Prostate gland (tissue), 2 donors: ENCODE measurements around the gene TREX2. TPM values are rescaled to one million over a fixed set of nuclear protein-coding genes. Genes with fewer than 3 reads are reported as not detected.

Experiments
- DNase-seq: peaks from one replicate; pipeline ENCODE4 v3.0.0-alpha.2; 2019; ENCODE audit warnings: low spot score
- H3K27ac ChIP-seq, 2 donors: fragments of 200-600 bp; sonication (generic); 2 replicates each; pipeline ENCODE4 v1.5.1; 2017 to 2019
- H3K27me3 ChIP-seq: fragments of 200-600 bp; sonication (generic); replicated peaks from 2 replicates; pipeline ENCODE4 v1.5.1; 2019; ENCODE audit not compliant: insufficient read depth
- H3K36me3 ChIP-seq, 2 donors: fragments of 200-600 bp; sonication (generic); 1 replicate in 1 of 2; 2 replicates in 1 of 2; pipeline versions ENCODE4 v1.5.1 to v1.8.1; 2017 to 2019
- H3K4me1 ChIP-seq: fragments of 200-600 bp; sonication (generic); replicated peaks from 2 replicates; pipeline ENCODE4 v1.5.1; 2019
- H3K4me3 ChIP-seq, 2 donors: fragments of 200-600 bp; sonication (generic); 2 replicates each; pipeline ENCODE4 v1.5.1; 2017 to 2019
- H3K9me3 ChIP-seq: fragments of 200-600 bp; sonication (generic); 2 replicates; pipeline ENCODE4 v1.5.1; 2017
- CTCF ChIP-seq, 4 experiments: fragments of 200-600 bp in 2 of 4; fragments of 450-650 bp in 2 of 4; sonication (generic) in 2 of 4; IDR thresholded peaks; 1 replicate in 3 of 4; 2 replicates in 1 of 4; pipeline ENCODE4 v1.5.1; 2016 to 2019; ENCODE audit warnings: antibody characterized with exemption in 4 of 4, mild to moderate bottlenecking in 2 of 4, moderate library complexity in 2 of 4
- POLR2A ChIP-seq: fragments of 450-650 bp; IDR thresholded peaks from one replicate; pipeline ENCODE4 v1.6.1; 2016; ENCODE audit warnings: antibody characterized with exemption, mild to moderate bottlenecking
- POLR2AphosphoS5 ChIP-seq: sonication (generic); formaldehyde crosslinking; IDR thresholded peaks from one replicate; pipeline ENCODE4 v1.6.1; 2017; ENCODE audit warnings: antibody characterized with exemption
- WGBS: methylation state at CpG from one replicate; pipeline ENCODE4 v1.1.5; 2018; 5-methylcytosine and 5-hydroxymethylcytosine counted together
- intact Hi-C: fragments of 100-400 bp; cut with DNase I; formaldehyde crosslinking; loops from one replicate; pipeline ENCODE4 v1.14.2; 2022
- total RNA-seq, 2 donors: library from RNA; depleted of rRNA; stranded (reverse); fragments of >200 nt; gene quantifications; one replicate each; pipeline ENCODE4 v1.1.0, GENCODE V29; 2016

TREX2 gene
- total RNA-seq, 2 donors from 2014 or later, result 5.8 to 6.3 TPM

DNA sequence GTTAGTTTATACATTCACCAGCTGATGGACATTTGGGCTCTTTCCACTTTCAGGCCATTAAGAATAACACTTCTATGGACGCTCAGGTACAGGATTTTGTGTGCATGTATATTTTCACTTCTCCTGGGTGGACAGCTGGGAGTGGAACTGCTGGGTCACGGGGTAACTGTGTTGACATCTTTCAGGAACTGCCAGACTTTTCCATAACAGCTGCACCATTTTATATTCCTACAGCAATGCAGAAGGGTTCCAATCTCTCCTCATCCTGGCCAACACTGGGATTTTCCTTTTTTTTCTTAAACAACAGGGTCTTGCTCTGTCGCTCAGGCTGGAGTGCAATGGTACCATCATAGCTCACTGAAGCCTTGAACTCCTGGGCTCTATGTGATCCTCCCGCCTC, 12.6 kb upstream of the TREX2 start:
- Histone ChIP-seq H3K27ac (no peak overlapping the region), H3K4me3 (no peak overlapping the region), H3K36me3 (no peaks in the 10 kb centered on the region), H3K9me3 (no peaks in the 10 kb centered on the region), H3K27me3 (no peaks in the 10 kb centered on the region), H3K4me1 (no peaks in the 10 kb centered on the region)
- intact Hi-C loops, result no loop called here
- WGBS, result 90% methylated on average over 4 of the region's 4 CpGs
- TF ChIP-seq CTCF (IDR thresholded peaks at IDR 0.05) (no peak), POLR2A (no peak)
- DNase-seq, result no peak

- Histone ChIP-seq H3K27me3 (no peaks in the 10 kb centered on the region), H3K9me3 (no peaks in the 10 kb centered on the region), H3K4me1 (no peaks in the 10 kb centered on the region), H3K4me3 (no peak overlapping the region), H3K27ac (no peak overlapping the region), H3K36me3 (no peaks in the 10 kb centered on the region)
- 75% methylated on average over 14 of the region's 17 CpGs for WGBS
- no peak for TF ChIP-seq POLR2AphosphoS5
- intact Hi-C loops, result no loop called here
- no peak for DNase-seq
Observed at GRCh38 chrX:153457827-153458466, 12.1 kb upstream of the TREX2 start.

DNA sequence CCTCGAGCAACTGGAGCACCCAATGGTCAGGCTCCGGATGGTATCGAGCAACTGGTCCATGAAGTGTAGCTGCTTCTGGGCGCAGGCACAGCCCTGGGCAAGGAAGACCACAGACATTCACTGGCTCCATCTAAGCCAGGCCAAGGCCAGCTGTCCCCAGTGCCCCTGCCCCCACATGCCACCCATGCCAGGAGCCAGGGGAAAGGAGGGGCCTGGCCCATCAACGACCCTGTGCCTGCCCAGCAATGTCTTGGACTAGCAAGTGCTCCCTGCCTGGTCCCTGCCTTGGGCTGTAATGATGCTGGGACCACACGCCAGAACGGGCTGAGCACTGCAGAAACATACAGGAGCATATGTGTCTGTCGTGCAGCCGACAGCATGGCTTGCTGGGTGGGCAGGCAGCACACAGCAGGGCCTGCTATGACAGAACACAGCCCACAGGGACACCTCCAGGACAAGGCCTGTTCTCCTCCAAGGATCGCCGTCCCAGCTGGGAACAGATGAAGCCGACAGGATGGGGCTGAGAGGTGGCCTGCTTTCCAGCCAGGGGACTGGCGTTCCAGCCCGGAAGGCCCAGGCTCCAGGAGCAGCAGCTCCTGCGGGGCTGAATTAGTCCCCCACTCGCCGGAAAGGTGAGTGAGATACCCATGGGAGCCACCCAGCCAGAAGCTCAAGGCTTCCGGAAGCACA, 11.4 kb upstream of the TREX2 start:
- no peak for TF ChIP-seq POLR2A
- no peak for TF ChIP-seq CTCF (IDR thresholded peaks at IDR 0.05)
- no peak for TF ChIP-seq POLR2AphosphoS5
- Histone ChIP-seq H3K36me3 (no peaks in the 10 kb centered on the region), H3K4me3 (no peak overlapping the region), H3K9me3 (no peaks in the 10 kb centered on the region), H3K27me3 (no peaks in the 10 kb centered on the region), H3K4me1 (no peaks in the 10 kb centered on the region), H3K27ac (no peak overlapping the region)
- DNase-seq, result no peak
- intact Hi-C loops, result no loop called here
- WGBS, result 92% methylated on average over 2 of the region's 18 CpGs

DNA sequence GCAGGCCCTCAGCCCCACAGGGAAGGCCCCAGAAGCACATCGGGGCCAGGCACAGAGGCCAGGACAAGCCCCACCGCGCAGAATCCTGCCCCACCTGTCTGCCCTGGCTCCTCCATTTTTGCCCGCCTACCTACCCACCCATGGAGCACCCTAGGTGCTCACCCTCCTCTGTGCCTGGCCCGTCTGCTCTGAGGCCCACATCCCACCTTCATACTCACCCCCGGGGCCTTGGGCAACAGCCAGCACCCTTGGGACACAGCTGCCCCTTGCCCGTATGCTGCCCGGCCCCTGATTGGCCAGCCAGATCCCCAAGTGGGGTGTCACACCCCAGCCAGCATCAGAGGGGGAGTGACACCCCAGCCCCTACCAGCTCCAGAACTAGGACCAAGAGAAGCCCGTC, 10.8 kb upstream of the TREX2 start:
- WGBS, result 88% methylated on average over 4 of the region's 9 CpGs

GRCh38 chrX:153456161-153456560, 10.3 kb upstream of the TREX2 start:
- H3K4me1 ChIP-seq, result no peaks in the 10 kb centered on the region
- H3K27ac ChIP-seq, result no peak overlapping the region
- 37% methylated on average over 8 of the region's 12 CpGs for WGBS
- H3K9me3 ChIP-seq, result no peaks in the 10 kb centered on the region
- no peaks in the 10 kb centered on the region for H3K36me3 ChIP-seq
- H3K4me3 ChIP-seq, result no peak overlapping the region
- peak; percentile 41 for DNase-seq
- intact Hi-C loops, result no loop called here
- no peak for TF ChIP-seq POLR2A
- TF ChIP-seq POLR2AphosphoS5, result peak; percentile 46
- no peaks in the 10 kb centered on the region for H3K27me3 ChIP-seq

More for the DNA sequence above, 10.8 kb upstream of the TREX2 start:
- Histone ChIP-seq H3K27ac (no peak overlapping the region), H3K27me3 (no peaks in the 10 kb centered on the region), H3K36me3 (no peaks in the 10 kb centered on the region), H3K9me3 (no peaks in the 10 kb centered on the region), H3K4me1 (no peaks in the 10 kb centered on the region), H3K4me3 (no peak overlapping the region)
- no peak for DNase-seq
- intact Hi-C loops, result no loop called here
- TF ChIP-seq POLR2A (no peak), POLR2AphosphoS5 (no peak), CTCF (IDR thresholded peaks at IDR 0.05) (no peak)

GRCh38 chrX:153455571-153455970, 9.7 kb upstream of the TREX2 start:
- no peak for DNase-seq
- 81% methylated on average over 13 of the region's 16 CpGs for WGBS
- TF ChIP-seq CTCF (IDR thresholded peaks at IDR 0.05) (no peak), POLR2A (no peak), POLR2AphosphoS5 (no peak)
- H3K4me1 ChIP-seq, result no peaks in the 10 kb centered on the region
- intact Hi-C loops, result no loop called here
- no peaks in the 10 kb centered on the region for H3K27me3 ChIP-seq
- H3K27ac ChIP-seq, result no peak overlapping the region
- no peaks in the 10 kb centered on the region for H3K36me3 ChIP-seq
- no peaks in the 10 kb centered on the region for H3K9me3 ChIP-seq
- no peak overlapping the region for H3K4me3 ChIP-seq
